BLaER1 treated with 17β-estradiol and CSF1 and Interleukin-3, amounts not matched to agents 10 nM and 100 nM (cell line): ENCODE measurements around the gene HBA2.

Experiments
- H3K27ac ChIP-seq, 11 experiments: shearing (Covaris generic); formaldehyde crosslinking; 2 replicates each; pipeline ENCODE4 v1.8.1; 2022
- H3K27me3 ChIP-seq, 11 experiments: shearing (Covaris generic); formaldehyde crosslinking; 2 replicates each; pipeline ENCODE4 v1.8.1; 2022
- H3K36me3 ChIP-seq, 11 experiments: shearing (Covaris generic); formaldehyde crosslinking; 2 replicates each; pipeline ENCODE4 v1.8.1; 2022
- H3K4me1 ChIP-seq, 10 experiments: shearing (Covaris generic); formaldehyde crosslinking; 2 replicates each; pipeline ENCODE4 v1.8.1; 2022
- H3K4me2 ChIP-seq, 11 experiments: shearing (Covaris generic); formaldehyde crosslinking; 2 replicates each; pipeline ENCODE4 v1.8.1; 2022
- H3K4me3 ChIP-seq, 10 experiments: shearing (Covaris generic); formaldehyde crosslinking; 2 replicates each; pipeline ENCODE4 v1.8.1; 2022
- H3K9ac ChIP-seq, 11 experiments: shearing (Covaris generic); formaldehyde crosslinking; 2 replicates each; pipeline ENCODE4 v1.8.1; 2022
- H3K9me3 ChIP-seq, 11 experiments: shearing (Covaris generic); formaldehyde crosslinking; replicated peaks in 1 of 11; 2 replicates each; pipeline ENCODE4 v1.8.1; 2022
- H4K20me1 ChIP-seq, 11 experiments: shearing (Covaris generic); formaldehyde crosslinking; 2 replicates each; pipeline ENCODE4 v1.8.1; 2022
- Cebpa-rat ChIP-seq, 11 experiments: shearing (Covaris generic); IDR thresholded peaks; 2 replicates each; pipeline ENCODE4 v1.8.1; 2022

HBA2 gene

GRCh38 chr16:180101-180675, 7.5 kb downstream of the HBA2 start, which contains the start of gene HBQ1:
Gene HBQ1 (plus strand): TSS chr16:180459. CDS start chr16:180487, 28 bp downstream.
- peaks cover 0 to 85% (median 71%) of the 10 kb centered on the region in 11 experiments; a peak in 19 of 22 replicates for H4K20me1 ChIP-seq
- H3K9me3 ChIP-seq, result no peaks in the 10 kb centered on the region
- peak within 1 kb of the TSS; percentile 80 to 100 (median 93) for H3K4me2 ChIP-seq
- peaks cover 11 to 27% (median 13%) of the 10 kb centered on the region in 11 experiments; a peak in 20 of 22 replicates for H3K36me3 ChIP-seq
- peaks cover 5 to 18% (median 14%) of the 10 kb centered on the region in 10 experiments; a peak in 18 of 20 replicates for H3K4me1 ChIP-seq
- H3K27me3 ChIP-seq, result peaks cover 59 to 67% (median 64%) of the 10 kb centered on the region in 11 experiments
- H3K4me3 ChIP-seq, result peak within 1 kb of the TSS in 9 of 10 experiments; percentile 37 to 63 (median 50); a peak in 16 of 20 replicates
- no peak for TF ChIP-seq Cebpa-rat (IDR thresholded peaks at IDR 0.05)
- H3K9ac ChIP-seq, result peak within 1 kb of the TSS in 7 of 11 experiments; percentile 18 to 65 (median 48); a peak in 12 of 22 replicates
- H3K27ac ChIP-seq, result no peak within 1 kb of the TSS

- Histone ChIP-seq H3K27me3 (peaks cover 51 to 60% (median 57%) of the 10 kb centered on the region in 11 experiments), H4K20me1 (peaks cover 0 to 87% (median 73%) of the 10 kb centered on the region in 11 experiments; a peak in 19 of 22 replicates), H3K4me2 (peak overlapping the region; percentile 80 to 100 (median 93)), H3K4me3 (peak overlapping the region in 9 of 10 experiments; percentile 37 to 63 (median 50); a peak in 16 of 20 replicates), H3K4me1 (peaks cover 5 to 18% (median 10%) of the 10 kb centered on the region in 10 experiments; a peak in 17 of 20 replicates), H3K9ac (peak overlapping the region in 7 of 11 experiments; percentile 18 to 65 (median 48); a peak in 12 of 22 replicates), H3K9me3 (no peaks in the 10 kb centered on the region), H3K27ac (no peak overlapping the region), H3K36me3 (peaks cover 17 to 33% (median 19%) of the 10 kb centered on the region in 11 experiments; a peak in 20 of 22 replicates)
- TF ChIP-seq Cebpa-rat (IDR thresholded peaks at IDR 0.05), result no peak
Observed at GRCh38 chr16:180681-181564, 8.2 kb downstream of the HBA2 start.

- peak overlapping the region; percentile 80 to 100 (median 93) for H3K4me2 ChIP-seq
Observed at GRCh38 chr16:181565-182021, 8.9 kb downstream of the HBA2 start.

GRCh38 chr16:183005-183404, 10.3 kb downstream of the HBA2 start:
- Histone ChIP-seq H3K36me3 (peaks cover 27 to 43% (median 29%) of the 10 kb centered on the region in 11 experiments), H3K27ac (no peak overlapping the region), H3K9ac (no peak overlapping the region), H3K4me2 (no peak overlapping the region), H3K27me3 (peaks cover 34 to 40% (median 38%) of the 10 kb centered on the region in 11 experiments), H3K4me3 (no peak overlapping the region), H4K20me1 (peaks cover 0 to 87% (median 77%) of the 10 kb centered on the region in 11 experiments; a peak in 21 of 22 replicates), H3K4me1 (peaks cover 5 to 18% (median 10%) of the 10 kb centered on the region in 10 experiments; a peak in 17 of 20 replicates), H3K9me3 (no peaks in the 10 kb centered on the region)
- TF ChIP-seq Cebpa-rat (IDR thresholded peaks at IDR 0.05), result no peak

More at GRCh38 chr16:181565-182021, 8.9 kb downstream of the HBA2 start:
- Histone ChIP-seq H3K36me3 (peaks cover 17 to 33% (median 19%) of the 10 kb centered on the region in 11 experiments; a peak in 20 of 22 replicates), H3K27ac (no peak overlapping the region), H3K4me1 (peaks cover 5 to 18% (median 10%) of the 10 kb centered on the region in 10 experiments; a peak in 17 of 20 replicates), H3K9me3 (no peaks in the 10 kb centered on the region), H3K9ac (peak overlapping the region in 2 of 11 experiments; percentile 48 to 50; a peak in 1 of 22 replicates), H3K4me3 (peak overlapping the region in 4 of 10 experiments; percentile 46 to 56 (median 52); a peak in 4 of 20 replicates), H4K20me1 (peaks cover 0 to 87% (median 73%) of the 10 kb centered on the region in 11 experiments; a peak in 19 of 22 replicates), H3K27me3 (peaks cover 45 to 53% (median 50%) of the 10 kb centered on the region in 11 experiments)
- no peak for TF ChIP-seq Cebpa-rat (IDR thresholded peaks at IDR 0.05)

- Histone ChIP-seq H3K4me3 (no peak overlapping the region), H3K27me3 (peaks cover 12 to 18% (median 15%) of the 10 kb centered on the region in 11 experiments), H3K4me2 (no peak overlapping the region), H3K9me3 (no peaks in the 10 kb centered on the region), H3K4me1 (peaks cover 5 to 18% (median 10%) of the 10 kb centered on the region in 10 experiments; a peak in 17 of 20 replicates), H3K27ac (no peak overlapping the region), H4K20me1 (peaks cover 0 to 91% (median 83%) of the 10 kb centered on the region in 11 experiments; a peak in 21 of 22 replicates), H3K9ac (no peak overlapping the region), H3K36me3 (peaks cover 49 to 65% (median 51%) of the 10 kb centered on the region in 11 experiments)
- TF ChIP-seq Cebpa-rat (IDR thresholded peaks at IDR 0.05), result no peak
Observed at GRCh38 chr16:185213-185612, 12.5 kb downstream of the HBA2 start.

GRCh38 chr16:185691-186090, 13.0 kb downstream of the HBA2 start:
- Histone ChIP-seq H3K9me3 (no peaks in the 10 kb centered on the region), H3K4me2 (no peak overlapping the region), H3K4me3 (no peak overlapping the region), H3K27ac (no peak overlapping the region), H4K20me1 (peaks cover 0 to 91% (median 86%) of the 10 kb centered on the region in 11 experiments; a peak in 21 of 22 replicates), H3K27me3 (peaks cover 7 to 13% (median 11%) of the 10 kb centered on the region in 11 experiments), H3K36me3 (peaks cover 54 to 70% (median 56%) of the 10 kb centered on the region in 11 experiments), H3K9ac (no peak overlapping the region), H3K4me1 (peaks cover 5 to 17% (median 9%) of the 10 kb centered on the region in 10 experiments; a peak in 17 of 20 replicates)
- no peak for TF ChIP-seq Cebpa-rat (IDR thresholded peaks at IDR 0.05)

- peaks cover 0 to 6% (median 0%) of the 10 kb centered on the region in 10 experiments; a peak in 1 of 20 replicates for H3K4me1 ChIP-seq
- H3K36me3 ChIP-seq, result peaks cover 70 to 86% (median 72%) of the 10 kb centered on the region in 11 experiments
- no peaks in the 10 kb centered on the region for H3K9me3 ChIP-seq
- TF ChIP-seq Cebpa-rat (IDR thresholded peaks at IDR 0.05), result no peak
- H3K27ac ChIP-seq, result no peak overlapping the region
- no peaks in the 10 kb centered on the region for H3K27me3 ChIP-seq
- H4K20me1 ChIP-seq, result peaks cover 5 to 91% (median 87%) of the 10 kb centered on the region in 11 experiments; a peak in 21 of 22 replicates
- no peak overlapping the region for H3K9ac ChIP-seq
- no peak overlapping the region for H3K4me2 ChIP-seq
- H3K4me3 ChIP-seq, result no peak overlapping the region
Observed at GRCh38 chr16:187330-187729, 14.7 kb downstream of the HBA2 start.

- no peak for TF ChIP-seq Cebpa-rat (IDR thresholded peaks at IDR 0.05)
- Histone ChIP-seq H3K27ac (no peak overlapping the region), H3K9ac (no peak overlapping the region), H3K4me3 (no peak overlapping the region), H3K27me3 (no peaks in the 10 kb centered on the region), H3K9me3 (no peaks in the 10 kb centered on the region), H3K4me1 (no peaks in the 10 kb centered on the region; a peak in 1 of 20 replicates), H3K36me3 (peaks cover 84 to 88% (median 85%) of the 10 kb centered on the region in 11 experiments), H3K4me2 (no peak overlapping the region), H4K20me1 (peaks cover 5 to 91% (median 88%) of the 10 kb centered on the region in 11 experiments; a peak in 21 of 22 replicates)
Observed at GRCh38 chr16:188674-189073, 16.0 kb downstream of the HBA2 start.
